Liver (tissue), 3 donors: Measurements from ENCODE around the gene STKLD1.

Experiments
- REST ChIP-seq: IDR thresholded peaks from 2 replicates; pipeline ENCODE4 v1.6.1; 2016; ENCODE audit warnings: antibody characterized with exemption, mild to moderate bottlenecking
- SP1 ChIP-seq: IDR thresholded peaks from 2 replicates; pipeline ENCODE4 v1.6.1; 2018; ENCODE audit warnings: antibody characterized with exemption, mild to moderate bottlenecking
- TF ChIP-seq, protein P1 (sequence below): fragments of 150-350 bp; IDR thresholded peaks from 2 replicates; pipeline ENCODE4 v1.5.1; 2017; ENCODE audit warnings: improper control_type of control experiment, low read depth, low read length; ENCODE audit not compliant: missing input control
- TF ChIP-seq, protein P2 (sequence below): IDR thresholded peaks from 2 replicates; pipeline ENCODE4 v1.6.1; 2016; ENCODE audit warnings: antibody characterized with exemption
- donor health status: healthy.
- donor health status: healthy.

GRCh38 chr9:133402689-133403088, 26.5 kb downstream of the STKLD1 start:
- TF ChIP-seq SP1 = no peak
- TF ChIP-seq, protein P1, sequence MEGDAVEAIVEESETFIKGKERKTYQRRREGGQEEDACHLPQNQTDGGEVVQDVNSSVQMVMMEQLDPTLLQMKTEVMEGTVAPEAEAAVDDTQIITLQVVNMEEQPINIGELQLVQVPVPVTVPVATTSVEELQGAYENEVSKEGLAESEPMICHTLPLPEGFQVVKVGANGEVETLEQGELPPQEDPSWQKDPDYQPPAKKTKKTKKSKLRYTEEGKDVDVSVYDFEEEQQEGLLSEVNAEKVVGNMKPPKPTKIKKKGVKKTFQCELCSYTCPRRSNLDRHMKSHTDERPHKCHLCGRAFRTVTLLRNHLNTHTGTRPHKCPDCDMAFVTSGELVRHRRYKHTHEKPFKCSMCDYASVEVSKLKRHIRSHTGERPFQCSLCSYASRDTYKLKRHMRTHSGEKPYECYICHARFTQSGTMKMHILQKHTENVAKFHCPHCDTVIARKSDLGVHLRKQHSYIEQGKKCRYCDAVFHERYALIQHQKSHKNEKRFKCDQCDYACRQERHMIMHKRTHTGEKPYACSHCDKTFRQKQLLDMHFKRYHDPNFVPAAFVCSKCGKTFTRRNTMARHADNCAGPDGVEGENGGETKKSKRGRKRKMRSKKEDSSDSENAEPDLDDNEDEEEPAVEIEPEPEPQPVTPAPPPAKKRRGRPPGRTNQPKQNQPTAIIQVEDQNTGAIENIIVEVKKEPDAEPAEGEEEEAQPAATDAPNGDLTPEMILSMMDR = no peak
- TF ChIP-seq, protein P2, sequence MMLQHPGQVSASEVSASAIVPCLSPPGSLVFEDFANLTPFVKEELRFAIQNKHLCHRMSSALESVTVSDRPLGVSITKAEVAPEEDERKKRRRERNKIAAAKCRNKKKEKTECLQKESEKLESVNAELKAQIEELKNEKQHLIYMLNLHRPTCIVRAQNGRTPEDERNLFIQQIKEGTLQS = no peak
- TF ChIP-seq REST = no peak
